ENCODE data around the gene SH3BP4.
"Not testable (repeated sequence)": the region's sequence is repeated elsewhere in the genome, so short reads cannot be mapped to it uniquely, and the experiment has no call there.

The SH3BP4 gene

DNA sequence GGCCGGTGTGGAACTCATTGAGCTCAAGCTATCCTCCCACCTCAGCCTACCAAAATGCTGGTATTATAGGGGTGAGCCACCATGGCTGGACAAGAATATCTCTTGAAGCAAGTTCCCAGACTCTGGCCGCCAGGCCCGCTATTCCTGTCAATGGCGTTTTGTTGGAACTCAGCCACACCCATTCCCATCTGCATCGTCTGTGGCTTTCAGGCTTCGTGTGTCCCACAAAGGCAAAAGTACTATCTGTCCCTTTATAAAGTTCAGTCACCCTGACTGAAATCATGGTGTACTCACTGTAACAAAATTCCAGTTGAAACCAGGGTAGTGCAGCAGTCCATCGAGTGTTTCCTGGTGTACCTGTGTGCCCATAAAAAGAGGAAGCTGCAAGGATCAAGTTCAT lies 96.7 kb downstream of the SH3BP4 start:
- H3K27ac Mint-ChIP-seq, result no peak overlapping the region
- peaks cover 6% of the 10 kb centered on the region for H3K27me3 Mint-ChIP-seq
- H3K4me1 Mint-ChIP-seq (ENCODE audit: low read depth), result peaks cover 12% of the 10 kb centered on the region

DNA sequence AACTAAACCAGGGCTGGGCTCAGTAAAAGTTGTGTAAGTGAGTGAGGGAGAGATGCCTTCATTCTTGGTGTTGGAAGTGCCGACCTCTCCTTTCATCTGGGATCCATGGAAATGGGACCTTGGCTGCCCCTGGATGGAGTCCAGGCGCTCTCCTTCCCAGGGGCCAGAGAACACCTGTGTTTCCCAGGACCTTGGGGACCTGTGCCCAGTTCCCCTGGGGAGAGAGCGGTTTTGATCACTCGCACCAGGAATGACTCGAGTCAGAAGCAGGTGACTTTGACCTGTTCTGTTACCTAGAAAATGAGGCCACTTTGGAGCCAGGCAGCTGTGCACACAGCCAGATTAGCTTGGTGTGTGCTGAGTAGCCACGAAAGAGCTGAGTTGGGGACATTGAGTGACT lies 97.3 kb downstream of the SH3BP4 start:
- Mint-ChIP-seq H3K4me1 (ENCODE audit: low read depth) (peaks cover 12% of the 10 kb centered on the region), H3K9me3 (ENCODE audit: low read depth) (no peaks in the 10 kb centered on the region), H3K4me3 (no peak overlapping the region), H3K27ac (no peak overlapping the region), H3K27me3 (peaks cover 6% of the 10 kb centered on the region), H3K36me3 (no peaks in the 10 kb centered on the region)

More for the DNA sequence above, 96.7 kb downstream of the SH3BP4 start:
- Mint-ChIP-seq H3K4me3 (no peak overlapping the region), H3K9me3 (ENCODE audit: low read depth) (no peaks in the 10 kb centered on the region), H3K36me3 (no peaks in the 10 kb centered on the region)

DNA sequence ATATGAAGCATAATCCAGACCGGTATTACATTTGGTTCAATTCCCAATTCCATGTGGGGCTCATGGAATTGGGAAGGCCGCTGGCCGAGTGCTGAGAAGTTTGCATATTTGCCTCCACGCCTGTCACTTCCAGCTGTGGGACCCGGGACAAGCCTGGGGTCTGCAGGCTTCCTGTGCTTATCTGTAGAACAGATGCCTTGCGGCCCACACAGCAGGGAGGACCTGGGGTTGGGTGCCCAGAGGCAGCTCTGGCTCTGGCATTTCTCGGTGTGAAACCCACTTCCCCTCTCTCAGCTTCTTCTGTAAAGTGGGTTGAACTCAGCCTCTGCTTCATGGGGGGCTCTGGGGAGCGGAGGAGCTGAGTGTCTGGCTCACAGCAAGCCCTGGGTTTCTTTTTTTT lies 97.9 kb downstream of the SH3BP4 start:
- Mint-ChIP-seq H3K27me3 (peaks cover 6% of the 10 kb centered on the region), H3K9me3 (ENCODE audit: low read depth) (no peaks in the 10 kb centered on the region), H3K27ac (no peak overlapping the region), H3K36me3 (no peaks in the 10 kb centered on the region), H3K4me3 (no peak overlapping the region), H3K4me1 (ENCODE audit: low read depth) (peaks cover 8% of the 10 kb centered on the region)

DNA sequence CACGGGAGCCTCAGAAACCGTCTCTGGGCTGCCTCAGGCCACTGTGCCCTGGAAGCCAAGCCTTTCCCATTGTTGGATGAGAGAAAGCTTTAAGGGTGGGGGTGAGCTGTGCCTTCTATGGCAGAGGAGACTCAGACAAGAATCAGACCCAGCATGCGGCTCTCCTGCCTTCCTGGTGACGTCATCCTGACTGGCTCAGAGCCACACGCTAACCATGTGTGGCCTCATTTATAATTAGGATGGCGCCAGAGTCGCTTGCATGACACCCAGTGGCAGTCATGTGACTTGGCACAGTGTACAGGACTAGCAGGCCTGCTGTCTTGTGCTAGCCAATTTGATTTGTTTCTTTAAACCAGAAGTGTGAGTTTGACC lies 99.1 kb downstream of the SH3BP4 start:
- Mint-ChIP-seq H3K27ac (no peak overlapping the region), H3K36me3 (no peaks in the 10 kb centered on the region), H3K27me3 (peaks cover 4% of the 10 kb centered on the region), H3K9me3 (ENCODE audit: low read depth) (no peaks in the 10 kb centered on the region), H3K4me1 (ENCODE audit: low read depth) (peaks cover 2% of the 10 kb centered on the region), H3K4me3 (no peak overlapping the region)

DNA sequence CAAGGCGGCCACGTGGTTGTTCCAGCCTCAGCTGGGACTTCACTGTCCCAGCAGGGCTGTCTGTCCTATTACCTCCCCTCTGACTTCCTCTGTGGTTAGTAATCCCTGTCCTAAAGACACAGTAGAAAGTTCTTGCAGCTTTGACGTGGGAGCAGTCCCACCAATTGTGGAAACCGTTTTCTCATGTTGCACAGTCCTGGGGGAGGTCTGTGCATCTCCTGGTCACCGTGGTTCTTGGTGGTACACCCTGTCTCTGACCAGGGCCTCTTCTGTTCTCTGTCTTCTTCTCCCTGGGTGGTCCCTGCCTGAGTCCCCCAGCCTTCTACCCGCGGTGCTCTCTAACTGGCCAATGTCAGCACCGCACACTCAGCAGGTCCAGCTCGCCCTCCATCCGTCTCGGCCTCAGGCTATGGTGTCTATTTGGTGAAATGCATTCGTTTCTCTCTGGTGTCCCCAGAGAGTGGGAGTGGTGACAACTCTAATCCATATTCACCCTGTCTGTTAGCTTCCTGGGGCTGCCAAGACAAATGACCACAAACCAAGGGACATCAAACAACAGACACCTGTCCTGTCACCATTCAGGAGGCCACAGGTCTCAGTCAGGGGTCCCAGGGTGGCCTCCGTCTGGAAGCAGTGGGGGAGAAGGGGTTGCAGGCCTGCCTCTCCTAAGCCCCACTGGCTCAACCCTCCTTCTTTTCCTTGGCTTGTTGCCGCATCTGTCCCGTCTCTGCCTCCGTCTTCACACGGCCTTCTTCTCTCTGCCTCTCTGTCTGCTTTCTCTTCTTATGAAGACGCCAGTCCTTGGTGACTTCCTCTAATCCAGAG lies 99.8 kb downstream of the SH3BP4 start:
- no peaks in the 10 kb centered on the region for H3K4me1 Mint-ChIP-seq (ENCODE audit: low read depth)
- peaks cover 4% of the 10 kb centered on the region for H3K27me3 Mint-ChIP-seq
- no peak overlapping the region for H3K4me3 Mint-ChIP-seq
- H3K9me3 Mint-ChIP-seq (ENCODE audit: low read depth), result no peaks in the 10 kb centered on the region
- no peaks in the 10 kb centered on the region for H3K36me3 Mint-ChIP-seq
- no peak overlapping the region for H3K27ac Mint-ChIP-seq

DNA sequence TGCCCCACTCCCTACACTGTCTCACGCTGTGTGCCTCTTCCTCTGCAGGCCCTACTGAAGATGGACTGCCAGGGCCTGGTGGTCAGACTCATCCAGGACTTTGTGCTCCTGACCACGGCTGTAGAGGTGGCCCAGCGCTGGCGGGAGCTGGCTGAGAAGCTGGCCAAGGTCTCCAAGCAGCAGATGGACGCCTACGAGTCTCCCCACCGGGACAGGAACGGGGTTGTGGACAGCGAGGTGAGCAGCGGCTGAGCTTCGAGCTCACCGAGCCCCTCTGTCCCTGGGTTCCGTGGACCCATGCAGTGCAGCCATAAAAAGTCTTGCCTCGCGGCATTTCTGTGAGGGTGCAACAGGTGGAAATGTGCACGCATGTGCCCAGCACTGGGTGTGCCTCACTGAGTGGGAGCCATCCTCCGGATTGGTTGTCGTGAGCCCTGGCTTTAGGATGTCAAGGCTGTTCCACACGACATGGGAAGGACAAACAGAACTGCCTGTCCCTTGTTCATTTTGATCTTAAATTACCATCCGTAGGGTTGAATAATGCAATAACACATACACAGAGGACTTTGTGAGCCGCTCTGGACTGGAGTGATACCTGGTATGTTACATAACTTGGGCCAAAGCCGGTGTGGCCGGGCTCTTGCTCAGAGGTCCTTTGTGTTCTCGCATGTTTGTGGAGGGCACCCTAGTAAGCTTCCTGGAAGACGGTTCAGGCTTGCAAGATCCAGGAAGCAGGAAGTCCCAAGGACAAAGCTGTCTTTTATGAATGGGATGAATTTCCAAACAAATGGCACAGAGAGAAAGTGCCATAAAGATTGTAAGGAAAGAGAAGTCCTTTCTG lies 100.9 kb downstream of the SH3BP4 start:
- Mint-ChIP-seq H3K4me3 (no peak overlapping the region), H3K9me3 (ENCODE audit: low read depth) (no peaks in the 10 kb centered on the region), H3K4me1 (ENCODE audit: low read depth) (no peaks in the 10 kb centered on the region), H3K36me3 (no peaks in the 10 kb centered on the region), H3K27ac (no peak overlapping the region), H3K27me3 (peaks cover 2% of the 10 kb centered on the region)

DNA sequence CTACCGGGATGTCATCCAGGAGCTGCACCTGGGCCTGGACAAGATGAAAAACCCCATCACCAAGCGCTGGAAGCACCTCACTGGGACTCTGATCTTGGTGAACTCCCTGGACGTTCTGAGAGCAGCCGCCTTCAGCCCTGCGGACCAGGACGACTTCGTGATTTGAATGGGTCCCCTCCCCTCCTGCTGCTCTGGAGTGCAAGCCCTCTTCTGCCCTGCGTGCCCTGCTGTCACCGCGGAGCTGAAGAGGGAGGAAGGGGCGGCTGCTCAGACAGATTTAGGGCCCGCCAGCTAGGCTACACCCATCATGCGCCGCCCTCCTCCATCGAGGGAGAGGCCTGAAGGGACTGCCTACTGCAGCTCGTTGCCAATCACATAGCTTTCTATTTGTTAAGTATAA lies 101.8 kb downstream of the SH3BP4 start:
- H3K27ac Mint-ChIP-seq, result no peak overlapping the region
- no peak overlapping the region for H3K4me3 Mint-ChIP-seq
- peaks cover 1% of the 10 kb centered on the region for H3K27me3 Mint-ChIP-seq
- no peaks in the 10 kb centered on the region for H3K36me3 Mint-ChIP-seq
- no peaks in the 10 kb centered on the region for H3K4me1 Mint-ChIP-seq (ENCODE audit: low read depth)
- H3K9me3 Mint-ChIP-seq (ENCODE audit: low read depth), result no peaks in the 10 kb centered on the region

DNA sequence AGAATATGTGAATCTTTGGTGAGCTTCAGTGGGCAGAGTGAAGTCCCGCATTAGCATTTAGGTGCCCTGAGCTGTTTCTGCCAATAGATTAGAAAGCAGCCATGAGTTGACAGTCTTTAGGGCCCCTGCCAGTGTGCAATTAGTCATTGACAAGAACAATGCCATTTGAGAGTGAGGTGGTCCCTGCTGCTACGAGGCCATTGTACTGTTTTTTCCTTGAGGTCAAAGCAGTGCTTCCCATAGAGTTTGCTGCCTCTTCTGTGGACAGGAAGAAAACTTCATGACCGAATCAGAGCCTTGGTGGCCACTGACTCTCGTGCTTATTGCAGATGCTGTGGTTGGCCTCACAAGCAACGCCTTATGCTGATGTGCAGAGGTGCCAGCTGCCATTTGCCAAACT lies 102.7 kb downstream of the SH3BP4 start:
- H3K27me3 Mint-ChIP-seq, result no peaks in the 10 kb centered on the region
- H3K9me3 Mint-ChIP-seq (ENCODE audit: low read depth), result no peaks in the 10 kb centered on the region
- no peak overlapping the region for H3K27ac Mint-ChIP-seq
- no peaks in the 10 kb centered on the region for H3K36me3 Mint-ChIP-seq
- H3K4me1 Mint-ChIP-seq (ENCODE audit: low read depth), result no peaks in the 10 kb centered on the region
- H3K4me3 Mint-ChIP-seq, result no peak overlapping the region

DNA sequence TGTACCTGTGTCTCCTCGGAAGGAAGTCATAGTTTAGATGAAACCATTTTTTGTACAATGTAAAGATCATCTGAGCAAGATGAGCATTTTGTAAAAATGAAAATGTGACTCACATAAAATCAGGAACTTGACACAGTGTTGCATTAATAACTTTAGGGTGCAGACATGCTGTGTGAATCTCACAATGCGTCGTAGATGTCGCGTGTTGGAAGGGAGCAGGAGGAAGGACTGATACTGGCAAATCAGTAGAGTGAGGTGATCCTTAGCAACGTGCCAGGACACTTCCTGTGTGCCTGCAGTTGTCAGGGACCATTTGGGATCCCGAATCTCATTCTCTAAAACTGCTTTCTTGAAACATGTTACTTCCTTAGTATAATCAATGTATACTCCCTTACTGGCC lies 103.1 kb downstream of the SH3BP4 start:
- Mint-ChIP-seq H3K27me3 (no peaks in the 10 kb centered on the region), H3K27ac (no peak overlapping the region)

DNA sequence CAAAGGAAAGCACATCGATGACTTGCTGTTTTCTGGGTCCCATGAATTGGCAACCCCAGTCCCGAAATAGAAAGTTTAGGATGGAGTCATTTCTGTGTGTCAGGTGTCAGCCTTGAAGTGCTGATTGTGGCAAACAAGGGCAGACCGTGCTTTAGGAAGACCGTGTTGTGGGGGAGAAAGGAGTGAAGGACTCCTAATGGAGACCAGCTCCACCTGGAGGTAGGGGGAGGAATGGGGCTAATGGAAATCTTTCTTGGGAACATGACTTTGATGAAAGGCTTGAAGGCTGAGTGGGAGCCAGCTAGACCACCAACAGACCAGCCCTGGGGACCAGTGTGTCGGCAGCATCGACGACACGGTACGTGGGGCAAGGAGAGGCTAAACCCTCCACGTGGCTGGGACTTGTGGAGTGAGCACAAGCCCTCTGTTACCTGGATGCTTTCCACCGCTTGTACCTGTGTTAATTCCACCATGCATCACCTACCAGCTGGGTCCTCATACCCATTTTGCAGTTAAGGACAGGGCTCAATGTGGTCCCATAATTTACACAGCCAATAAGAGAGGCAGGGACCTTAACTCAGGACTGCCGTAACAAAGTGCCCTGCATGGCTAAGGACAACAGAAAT lies 104.2 kb downstream of the SH3BP4 start:
- Mint-ChIP-seq H3K4me1 (ENCODE audit: low read depth) (no peaks in the 10 kb centered on the region), H3K27me3 (peaks cover 1% of the 10 kb centered on the region), H3K9me3 (ENCODE audit: low read depth) (no peaks in the 10 kb centered on the region), H3K36me3 (no peaks in the 10 kb centered on the region), H3K4me3 (no peak overlapping the region), H3K27ac (no peak overlapping the region)

More for the DNA sequence above, 103.1 kb downstream of the SH3BP4 start:
- H3K36me3 Mint-ChIP-seq, result no peaks in the 10 kb centered on the region
- no peak overlapping the region for H3K4me3 Mint-ChIP-seq
- H3K4me1 Mint-ChIP-seq (ENCODE audit: low read depth), result no peaks in the 10 kb centered on the region
- no peaks in the 10 kb centered on the region for H3K9me3 Mint-ChIP-seq (ENCODE audit: low read depth)

DNA sequence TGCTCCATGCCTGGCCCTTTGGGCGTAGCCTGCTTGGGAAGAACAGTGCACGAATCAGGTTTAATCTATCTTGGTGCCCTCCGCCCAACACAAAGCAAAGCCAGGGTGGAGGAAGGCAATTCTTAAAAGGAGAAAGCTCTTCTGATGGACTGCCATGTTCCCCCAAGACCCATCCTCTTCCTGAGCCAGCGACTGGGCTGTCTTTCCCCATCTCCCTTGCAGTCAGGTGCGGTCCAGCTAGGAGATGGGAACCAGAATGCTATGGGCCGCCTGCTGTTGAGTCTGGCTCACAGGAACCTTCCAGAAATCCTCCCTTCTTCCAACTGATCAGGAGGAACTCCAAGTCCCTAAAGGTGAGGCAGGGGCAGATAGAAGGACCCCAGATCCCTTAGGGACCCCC lies 105.0 kb downstream of the SH3BP4 start:
- H3K4me1 Mint-ChIP-seq (ENCODE audit: low read depth), result no peaks in the 10 kb centered on the region
- H3K36me3 Mint-ChIP-seq, result no peaks in the 10 kb centered on the region
- no peaks in the 10 kb centered on the region for H3K9me3 Mint-ChIP-seq (ENCODE audit: low read depth)
- H3K27ac Mint-ChIP-seq, result no peak overlapping the region
- H3K27me3 Mint-ChIP-seq, result peaks cover 1% of the 10 kb centered on the region
- no peak overlapping the region for H3K4me3 Mint-ChIP-seq

DNA sequence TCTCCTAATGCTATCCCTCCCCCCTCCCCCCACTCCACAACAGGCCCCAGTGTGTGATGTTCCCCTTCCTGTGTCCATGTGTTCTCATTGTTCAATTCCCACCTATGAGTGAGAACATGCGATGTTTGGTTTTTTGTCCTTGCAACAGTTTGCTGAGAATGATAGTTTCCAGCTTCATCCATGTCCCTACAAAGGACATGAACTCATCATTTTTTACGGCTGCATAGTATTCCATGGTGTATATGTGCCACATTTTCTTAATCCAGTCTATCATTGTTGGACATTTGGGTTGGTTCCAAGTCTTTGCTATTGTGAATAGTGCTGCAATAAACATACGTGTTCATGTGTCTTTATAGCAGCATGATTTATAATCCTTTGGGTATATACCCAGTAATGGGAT lies 105.8 kb downstream of the SH3BP4 start:
- not testable (repeated sequence) for H3K27ac Mint-ChIP-seq; H3K4me1 Mint-ChIP-seq (ENCODE audit: low read depth); H3K36me3 Mint-ChIP-seq; H3K9me3 Mint-ChIP-seq (ENCODE audit: low read depth); H3K4me3 Mint-ChIP-seq; H3K27me3 Mint-ChIP-seq

DNA sequence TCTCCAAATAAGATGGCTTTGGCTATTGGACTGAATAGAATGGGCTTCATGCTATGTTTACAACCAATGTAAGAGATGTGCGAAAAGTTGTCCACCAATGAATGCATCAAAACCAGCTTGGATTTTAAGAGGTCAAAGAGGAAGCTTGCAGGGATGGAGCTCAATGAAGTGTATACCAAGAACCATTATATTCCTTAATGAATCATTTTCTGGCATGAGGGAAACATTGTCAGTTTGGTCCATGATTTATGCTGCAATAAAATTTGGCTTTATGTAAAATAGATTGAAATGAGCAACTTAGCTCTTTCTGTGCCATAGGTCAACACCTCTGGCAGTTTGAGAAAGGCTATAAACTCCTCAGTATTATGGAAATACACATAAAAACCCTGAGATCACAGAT lies 107.3 kb downstream of the SH3BP4 start:
- no peak overlapping the region for H3K27ac Mint-ChIP-seq
- no peaks in the 10 kb centered on the region for H3K36me3 Mint-ChIP-seq
- H3K4me3 Mint-ChIP-seq, result no peak overlapping the region
- H3K27me3 Mint-ChIP-seq, result peaks cover 1% of the 10 kb centered on the region
- H3K4me1 Mint-ChIP-seq (ENCODE audit: low read depth), result no peaks in the 10 kb centered on the region
- H3K9me3 Mint-ChIP-seq (ENCODE audit: low read depth), result no peaks in the 10 kb centered on the region

DNA sequence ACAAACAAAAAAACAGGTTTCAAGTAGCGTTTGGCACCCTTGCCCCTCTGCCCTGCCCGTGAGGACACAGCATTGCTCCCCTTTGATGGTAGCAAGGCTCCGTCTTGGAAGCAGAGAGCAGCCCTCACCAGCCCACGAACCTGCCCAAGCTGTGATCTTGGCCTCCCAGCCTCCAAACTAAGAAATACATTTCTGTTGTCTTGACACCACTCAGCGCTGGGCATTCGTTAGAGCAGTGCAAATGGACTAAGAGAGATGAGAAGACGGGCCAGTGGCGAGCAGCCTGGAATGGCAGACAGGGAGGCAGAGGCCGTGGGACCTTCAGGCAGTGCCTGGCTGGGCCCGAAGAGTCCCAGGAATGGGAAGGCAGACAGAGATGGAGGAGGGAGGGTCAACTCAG lies 109.8 kb downstream of the SH3BP4 start:
- H3K9me3 Mint-ChIP-seq (ENCODE audit: low read depth), result no peaks in the 10 kb centered on the region
- no peaks in the 10 kb centered on the region for H3K4me1 Mint-ChIP-seq (ENCODE audit: low read depth)
- H3K36me3 Mint-ChIP-seq, result no peaks in the 10 kb centered on the region
- H3K4me3 Mint-ChIP-seq, result no peak overlapping the region
- peaks cover 1% of the 10 kb centered on the region for H3K27me3 Mint-ChIP-seq
- H3K27ac Mint-ChIP-seq, result no peak overlapping the region

DNA sequence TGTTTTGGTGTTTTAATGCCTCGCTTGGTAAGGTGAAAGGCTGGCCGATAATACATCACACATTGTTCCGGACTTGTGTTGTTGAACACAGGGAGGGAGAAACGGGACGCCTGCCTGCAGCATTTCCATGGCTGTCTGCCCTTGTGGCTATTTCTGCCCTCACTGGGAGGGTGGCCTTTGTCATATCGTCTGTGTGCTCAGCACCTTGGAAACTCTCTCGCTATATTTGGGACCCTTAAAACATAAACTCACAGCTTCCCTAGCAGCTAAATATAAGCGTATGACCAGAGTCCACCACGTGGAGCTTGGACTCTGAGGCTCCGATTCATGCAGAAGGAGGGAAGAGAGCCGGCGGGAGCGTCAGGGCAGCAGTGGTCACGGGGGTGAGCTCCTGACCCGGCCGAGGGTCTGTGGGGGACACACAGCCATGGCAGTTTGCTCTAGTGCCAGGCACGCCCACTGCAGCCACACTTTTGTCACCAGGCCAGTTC lies 111.7 kb downstream of the SH3BP4 start:
- no peaks in the 10 kb centered on the region for H3K9me3 Mint-ChIP-seq (ENCODE audit: low read depth)
- H3K4me1 Mint-ChIP-seq (ENCODE audit: low read depth), result no peaks in the 10 kb centered on the region
- no peak overlapping the region for H3K27ac Mint-ChIP-seq
- peaks cover 2% of the 10 kb centered on the region for H3K27me3 Mint-ChIP-seq
- no peaks in the 10 kb centered on the region for H3K36me3 Mint-ChIP-seq
- no peak overlapping the region for H3K4me3 Mint-ChIP-seq
